ENCODE data around the gene EPB41L4A. TPM values are rescaled to one million over a fixed set of nuclear protein-coding genes. Genes with fewer than 3 reads are reported as not detected.

EPB41L4A gene
- total RNA-seq, 1 donor from 2014 or later, result 6.7 TPM

- TF ChIP-seq CTCF (conservative IDR thresholded peaks at IDR 0.05; ENCODE audit: low read depth, low read length), result no peak
- DNase-seq (ENCODE audit: low read depth), result no peak
- H3K4me3 ChIP-seq (ENCODE audit: low read depth, low read length), result no peak overlapping the region
Measured at GRCh38 chr5:112165399-112165798, 253.7 kb downstream of the EPB41L4A start.

GRCh38 chr5:112163435-112163834 is 255.6 kb downstream of the EPB41L4A start:
- H3K4me3 ChIP-seq (ENCODE audit: low read depth, low read length), result no peak overlapping the region
- TF ChIP-seq CTCF (conservative IDR thresholded peaks at IDR 0.05; ENCODE audit: low read depth, low read length), result no peak
- DNase-seq (ENCODE audit: low read depth), result no peak

- peak overlapping the region; percentile 92 for H3K4me3 ChIP-seq (ENCODE audit: low read depth, low read length)
- TF ChIP-seq CTCF (conservative IDR thresholded peaks at IDR 0.05; ENCODE audit: low read depth, low read length), result no peak
- DNase-seq (ENCODE audit: low read depth), result no peak
Measured at GRCh38 chr5:112161392-112161748, 257.7 kb downstream of the EPB41L4A start.

- H3K4me3 ChIP-seq (ENCODE audit: low read depth, low read length), result peak overlapping the region; percentile 92
- peak; percentile 98 for TF ChIP-seq CTCF (conservative IDR thresholded peaks at IDR 0.05; ENCODE audit: low read depth, low read length)
- no peak for DNase-seq (ENCODE audit: low read depth)
Measured at GRCh38 chr5:112160652-112161391, 258.3 kb downstream of the EPB41L4A start.

- no peak overlapping the region for H3K4me3 ChIP-seq (ENCODE audit: low read depth, low read length)
- TF ChIP-seq CTCF (conservative IDR thresholded peaks at IDR 0.05; ENCODE audit: low read depth, low read length), result no peak
- DNase-seq (ENCODE audit: low read depth), result no peak
Measured at GRCh38 chr5:112159435-112159834, 259.6 kb downstream of the EPB41L4A start.

- H3K4me3 ChIP-seq (ENCODE audit: low read depth, low read length), result no peak overlapping the region
- no peak for DNase-seq (ENCODE audit: low read depth)
- TF ChIP-seq CTCF (conservative IDR thresholded peaks at IDR 0.05; ENCODE audit: low read depth, low read length), result no peak
Measured at GRCh38 chr5:112156211-112156610, 262.9 kb downstream of the EPB41L4A start.
